HCT116 (cell line): ENCODE data around the gene STK16. TPM values are rescaled to one million over a fixed set of nuclear protein-coding genes. Genes with fewer than 3 reads are reported as not detected.

ENCODE experiments used
- ATAC-seq: fragments of 200-7000 bp; cut with Tn5 transposase; 2 replicates; pipeline ENCODE4 v1.9.1; 2020; ENCODE audit warnings: mild to moderate bottlenecking, moderate library complexity
- BruUV-seq: library from RNA; stranded (reverse); fragments of 400-500 nt; replicated peaks from 2 replicates; lab custom pipeline; 2021; lab: Mats Ljungman, UMichigan
- CTCF ChIA-PET: fragments of 300-600 bp; sonication (Branson Sonifier 250); formaldehyde crosslinking; loops from one replicate; lab custom pipeline; 2021; ENCODE audit warnings: antibody characterized with exemption; lab: Charles Lee
- POLR2A ChIA-PET: fragments of 300-600, 350-600 bp; sonication (Branson Sonifier 250); formaldehyde crosslinking; loops from one replicate; lab custom pipeline; 2021; ENCODE audit warnings: antibody characterized with exemption; lab: Charles Lee
- RAD21 ChIA-PET, 2 experiments: fragments of 300-600 bp; sonication (Branson Sonifier 250); formaldehyde crosslinking; loops; one replicate each; lab custom pipeline; 2023; ENCODE audit warnings: low total read pairs in 2 of 2; ENCODE audit not compliant: uncharacterized antibody in 2 of 2, unreplicated experiment in 2 of 2, low non-redundant PET in 1 of 2; lab: Charles Lee
- DNase-seq: peaks from one replicate; pipeline ENCODE4 v3.0.0-alpha.2; 2010; ENCODE audit warnings: low read depth, low spot score
- H2AFZ ChIP-seq: fragments of 200-600 bp; shearing (Covaris generic), sonication (generic); 2 replicates; pipeline ENCODE4 v1.6.1; 2017; ENCODE audit warnings: low read depth, mixed run types, mixed read lengths, antibody characterized with exemption, low read length; ENCODE audit not compliant: poor library complexity, severe bottlenecking
- H3K27ac ChIP-seq: 2 replicates; pipeline ENCODE4 v1.5.1; 2012; ENCODE audit warnings: low read depth, low read length
- H3K27me3 ChIP-seq: fragments of 200-600 bp; sonication (generic); 2 replicates; pipeline ENCODE4 v1.6.1; 2016; ENCODE audit warnings: mixed run types, low read length, mixed read lengths; ENCODE audit not compliant: insufficient read depth
- H3K36me3 ChIP-seq, 2 experiments: fragments of 200-500 bp in 1 of 2; fragments of 200-600 bp in 1 of 2; sonication (Bioruptor generic) in 1 of 2; sonication (generic) in 1 of 2; 2 replicates each; pipeline versions ENCODE4 v1.5.1 to v1.6.1; 2014 to 2016; ENCODE audit warnings: low read length in 2 of 2, inconsistent platforms in 1 of 2, mixed read lengths in 1 of 2, mixed run types in 1 of 2; ENCODE audit not compliant: insufficient read depth in 2 of 2, control insufficient read depth in 1 of 2
- H3K4me1 ChIP-seq, 2 experiments: fragments of 200-600 bp in 1 of 2; sonication (generic) in 1 of 2; 2 replicates each; pipeline versions ENCODE4 v1.5.1 to v1.6.1; 2012 to 2017; ENCODE audit warnings: low read length in 2 of 2, inconsistent platforms in 1 of 2, mild to moderate bottlenecking in 1 of 2, mixed read lengths in 1 of 2, mixed run types in 1 of 2, moderate library complexity in 1 of 2; ENCODE audit not compliant: insufficient read depth in 2 of 2, control insufficient read depth in 1 of 2
- H3K4me2 ChIP-seq: fragments of 200-600 bp; sonication (generic); 2 replicates; pipeline ENCODE4 v1.6.1; 2017; ENCODE audit warnings: mixed run types, low read length, mixed read lengths
- H3K4me3 ChIP-seq, 2 experiments: fragments of 200-600 bp in 1 of 2; sonication (generic) in 1 of 2; replicated peaks in 1 of 2; 2 replicates each; pipeline ENCODE4 v1.5.1; 2011 to 2016; ENCODE audit warnings: low read length in 2 of 2, control low read depth in 1 of 2, low read depth in 1 of 2, mild to moderate bottlenecking in 1 of 2, mixed read lengths in 1 of 2, mixed run types in 1 of 2
- H3K79me2 ChIP-seq: fragments of 200-600 bp; sonication (generic); 2 replicates; pipeline ENCODE4 v1.6.1; 2017; ENCODE audit warnings: mild to moderate bottlenecking, mixed run types, low read length, moderate library complexity, mixed read lengths; ENCODE audit not compliant: insufficient read depth
- H3K9ac ChIP-seq: fragments of 200-600 bp; sonication (generic); 2 replicates; pipeline ENCODE4 v1.6.1; 2016; ENCODE audit warnings: low read length, mixed read lengths
- H3K9me2 ChIP-seq: fragments of 200-600 bp; sonication (generic), shearing (Covaris generic); 2 replicates; pipeline ENCODE4 v1.6.1; 2017; ENCODE audit warnings: mixed run types, mild to moderate bottlenecking, moderate library complexity; ENCODE audit not compliant: insufficient read depth
- H3K9me3 ChIP-seq, 2 experiments: fragments of 200-500 bp in 1 of 2; fragments of 200-600 bp in 1 of 2; sonication (Bioruptor generic) in 1 of 2; sonication (generic) in 1 of 2; 2 replicates each; pipeline ENCODE4 v1.6.1; 2014 to 2017; ENCODE audit warnings: low read length in 2 of 2, mixed read lengths in 2 of 2, inconsistent platforms in 1 of 2, low read depth in 1 of 2, mild to moderate bottlenecking in 1 of 2, mixed run types in 1 of 2, moderate library complexity in 1 of 2; ENCODE audit not compliant: control insufficient read depth in 1 of 2, insufficient read depth in 1 of 2
- H4K20me1 ChIP-seq: fragments of 200-600 bp; sonication (generic), shearing (Covaris generic); 2 replicates; pipeline ENCODE4 v1.6.1; 2017; ENCODE audit warnings: mixed run types, mild to moderate bottlenecking, moderate library complexity; ENCODE audit not compliant: insufficient read depth
- CBX3 ChIP-seq: IDR thresholded peaks from 2 replicates; pipeline ENCODE4 v1.6.1; 2012; ENCODE audit warnings: low read depth
- CEBPB ChIP-seq: IDR thresholded peaks from 2 replicates; pipeline ENCODE4 v1.6.1; 2012; ENCODE audit warnings: low read depth
- CTCF ChIP-seq, 3 experiments: fragments of 200-600 bp in 1 of 3; sonication (generic) in 1 of 3; IDR thresholded peaks in 2 of 3; conservative IDR thresholded peaks in 1 of 3; 2 replicates each; pipeline ENCODE4 v1.5.1; 2012 to 2017; ENCODE audit warnings: low read depth in 2 of 3, low read length in 2 of 3, antibody characterized with exemption in 1 of 3, borderline replicate concordance in 1 of 3, control low read depth in 1 of 3, mild to moderate bottlenecking in 1 of 3, mixed read lengths in 1 of 3, mixed run types in 1 of 3, moderate library complexity in 1 of 3; ENCODE audit not compliant: insufficient read depth in 1 of 3
- EGR1 ChIP-seq: IDR thresholded peaks from 2 replicates; pipeline ENCODE4 v1.6.1; 2012; ENCODE audit warnings: low read depth
- ELF1 ChIP-seq: IDR thresholded peaks from 2 replicates; pipeline ENCODE4 v1.6.1; 2012; ENCODE audit warnings: low read depth, borderline replicate concordance
- EZH2 ChIP-seq: fragments of 200-600 bp; sonication (generic); IDR thresholded peaks from 2 replicates; pipeline ENCODE4 v1.6.1; 2017; ENCODE audit warnings: antibody characterized with exemption, mixed run types
- FOSL1 ChIP-seq: IDR thresholded peaks from 2 replicates; pipeline ENCODE4 v1.6.1; 2012; ENCODE audit warnings: low read depth
- JUND ChIP-seq: IDR thresholded peaks from 2 replicates; pipeline ENCODE4 v1.6.1; 2012
- MAX ChIP-seq: IDR thresholded peaks from 2 replicates; pipeline ENCODE4 v1.6.1; 2012
- POLR2A ChIP-seq: IDR thresholded peaks from 2 replicates; pipeline ENCODE4 v1.7.0; 2011; ENCODE audit warnings: borderline replicate concordance; ENCODE audit not compliant: insufficient read depth, insufficient read length; ENCODE audit errors: extremely low read depth
- POLR2AphosphoS5 ChIP-seq: IDR thresholded peaks from 2 replicates; pipeline ENCODE4 v1.6.1; 2011; ENCODE audit warnings: mild to moderate bottlenecking, low read depth, low read length, moderate library complexity
- RAD21 ChIP-seq: IDR thresholded peaks from 2 replicates; pipeline ENCODE4 v1.6.1; 2012; ENCODE audit warnings: low read depth, mild to moderate bottlenecking
- SIN3A ChIP-seq: IDR thresholded peaks from 2 replicates; pipeline ENCODE4 v1.6.1; 2012; ENCODE audit warnings: low read depth
- SP1 ChIP-seq: IDR thresholded peaks from 2 replicates; pipeline ENCODE4 v1.6.1; 2012; ENCODE audit warnings: low read depth
- YY1 ChIP-seq: IDR thresholded peaks from 2 replicates; pipeline ENCODE4 v1.6.1; 2011; ENCODE audit warnings: low read length, low read depth, moderate library complexity, mild to moderate bottlenecking; ENCODE audit not compliant: insufficient replicate concordance; ENCODE audit errors: extremely low read depth
- ZBTB33 ChIP-seq: IDR thresholded peaks from 2 replicates; pipeline ENCODE4 v1.6.1; 2011; ENCODE audit warnings: mild to moderate bottlenecking, low read length, moderate library complexity; ENCODE audit not compliant: insufficient replicate concordance; ENCODE audit errors: extremely low read depth
- ZFX ChIP-seq: fragments of 450-650 bp; IDR thresholded peaks from 2 replicates; pipeline ENCODE4 v1.6.1; 2017
- ZNF274 ChIP-seq: fragments of 200-500 bp; sonication (Bioruptor generic); IDR thresholded peaks from 2 replicates; pipeline ENCODE4 v1.6.1; 2014; ENCODE audit warnings: mild to moderate bottlenecking, low read depth, low read length, inconsistent platforms
- intact Hi-C: fragments of 100-400 bp; cut with micrococcal nuclease; formaldehyde crosslinking; loops from 2 replicates; pipeline ENCODE4 v1.10.0; 2022
- total RNA-seq: library from RNA; stranded (reverse); gene quantifications from one replicate; pipeline ENCODE4 v1.2.1, GENCODE V29; 2021; ENCODE audit not compliant: unreplicated experiment
- TF ChIP-seq, protein P1 (sequence below): IDR thresholded peaks from 2 replicates; pipeline ENCODE4 v1.6.1; 2012; ENCODE audit warnings: low read depth

Gene STK16
- total RNA-seq, 1 experiment from 2014 or later, result 31.4 TPM

- TF ChIP-seq, protein P1, sequence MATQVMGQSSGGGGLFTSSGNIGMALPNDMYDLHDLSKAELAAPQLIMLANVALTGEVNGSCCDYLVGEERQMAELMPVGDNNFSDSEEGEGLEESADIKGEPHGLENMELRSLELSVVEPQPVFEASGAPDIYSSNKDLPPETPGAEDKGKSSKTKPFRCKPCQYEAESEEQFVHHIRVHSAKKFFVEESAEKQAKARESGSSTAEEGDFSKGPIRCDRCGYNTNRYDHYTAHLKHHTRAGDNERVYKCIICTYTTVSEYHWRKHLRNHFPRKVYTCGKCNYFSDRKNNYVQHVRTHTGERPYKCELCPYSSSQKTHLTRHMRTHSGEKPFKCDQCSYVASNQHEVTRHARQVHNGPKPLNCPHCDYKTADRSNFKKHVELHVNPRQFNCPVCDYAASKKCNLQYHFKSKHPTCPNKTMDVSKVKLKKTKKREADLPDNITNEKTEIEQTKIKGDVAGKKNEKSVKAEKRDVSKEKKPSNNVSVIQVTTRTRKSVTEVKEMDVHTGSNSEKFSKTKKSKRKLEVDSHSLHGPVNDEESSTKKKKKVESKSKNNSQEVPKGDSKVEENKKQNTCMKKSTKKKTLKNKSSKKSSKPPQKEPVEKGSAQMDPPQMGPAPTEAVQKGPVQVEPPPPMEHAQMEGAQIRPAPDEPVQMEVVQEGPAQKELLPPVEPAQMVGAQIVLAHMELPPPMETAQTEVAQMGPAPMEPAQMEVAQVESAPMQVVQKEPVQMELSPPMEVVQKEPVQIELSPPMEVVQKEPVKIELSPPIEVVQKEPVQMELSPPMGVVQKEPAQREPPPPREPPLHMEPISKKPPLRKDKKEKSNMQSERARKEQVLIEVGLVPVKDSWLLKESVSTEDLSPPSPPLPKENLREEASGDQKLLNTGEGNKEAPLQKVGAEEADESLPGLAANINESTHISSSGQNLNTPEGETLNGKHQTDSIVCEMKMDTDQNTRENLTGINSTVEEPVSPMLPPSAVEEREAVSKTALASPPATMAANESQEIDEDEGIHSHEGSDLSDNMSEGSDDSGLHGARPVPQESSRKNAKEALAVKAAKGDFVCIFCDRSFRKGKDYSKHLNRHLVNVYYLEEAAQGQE, result no peak
- TF ChIP-seq SIN3A (no peak), POLR2AphosphoS5 (no peak), ZNF274 (no peak), ELF1 (no peak), EGR1 (no peak), CBX3 (no peak), RAD21 (no peak), YY1 (no peak)
Observed at GRCh38 chr2:219251656-219252055, 6.4 kb downstream of the STK16 start (continued).

DNA sequence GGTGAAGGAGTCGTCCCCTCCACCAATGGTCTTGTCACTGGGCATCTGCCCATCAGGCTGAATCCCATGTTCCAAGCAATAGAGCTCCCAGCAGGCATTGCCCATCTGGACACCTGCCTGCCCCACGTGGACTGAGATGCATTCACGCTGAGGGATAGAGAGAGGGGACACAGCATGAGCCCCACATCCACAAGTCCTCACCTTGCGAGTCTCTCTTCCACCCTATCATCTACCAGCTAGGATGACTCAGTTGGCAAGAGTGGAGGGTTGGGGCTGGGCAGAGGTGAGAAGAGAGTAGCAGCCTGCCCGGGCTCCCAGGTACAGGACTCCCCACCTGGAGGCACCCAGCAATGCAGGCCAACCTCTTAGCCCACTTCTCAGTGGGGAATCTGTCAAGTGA is 6.8 kb downstream of the STK16 start:
- intact Hi-C loops, result loop anchor here (2.0 kb wide), 1 partner anchor 43 kb away; no protein-coding TSS in a partner anchor
- peaks cover 3% of the 10 kb centered on the region in 2 experiments; a peak in 2 of 4 replicates for H3K36me3 ChIP-seq
- BruUV-seq, result no TSS peak
- H3K9me2 ChIP-seq, result no peaks in the 10 kb centered on the region
- H3K4me2 ChIP-seq, result peak overlapping the region; percentile 97
- H4K20me1 ChIP-seq, result no peaks in the 10 kb centered on the region
- peak overlapping the region; percentile 69 to 84 for H3K4me3 ChIP-seq
- TF ChIP-seq POLR2A (no peak), YY1 (no peak), EZH2 (no peak), SIN3A (no peak), RAD21 (no peak), MAX (no peak), CTCF (IDR thresholded peaks at IDR 0.05 in 2 of 3, conservative IDR thresholded peaks at IDR 0.05 in 1 of 3; ENCODE audit: borderline replicate concordance in 1 of 3, insufficient read depth in 1 of 3, low read depth in 2 of 3, low read length in 2 of 3) (no peak), CEBPB (no peak), CBX3 (no peak), SP1 (no peak), JUND (no peak), ZNF274 (no peak), POLR2AphosphoS5 (no peak), ZBTB33 (no peak), FOSL1 (no peak), ZFX (no peak)
- H2AFZ ChIP-seq, result no peak overlapping the region
- ChIA-PET RAD21 (no interaction called here), POLR2A (interaction anchor here (1.1 to 2.0 kb wide), 3 partner anchors 9 to 27 kb away, joined by 3 to 5 read pairs (median 4); partner anchors contain the start of gene DNAJB2), CTCF (interaction anchor here (0.7 to 2.3 kb wide), 3 partner anchors 26 to 43 kb away, joined by 5 to 8 read pairs (median 6); no protein-coding TSS in a partner anchor)
- H3K9ac ChIP-seq, result peak overlapping the region; percentile 77
- no peaks in the 10 kb centered on the region for H3K9me3 ChIP-seq
- H3K4me1 ChIP-seq, result peaks cover 31 to 63% of the 10 kb centered on the region in 2 experiments
- H3K27me3 ChIP-seq, result peaks cover 5% of the 10 kb centered on the region; the same call in 1 of the 2 replicates
- H3K27ac ChIP-seq, result no peak overlapping the region
- no peak for ATAC-seq
- peaks cover 20% of the 10 kb centered on the region; the same call in 1 of the 2 replicates for H3K79me2 ChIP-seq
- DNase-seq, result no peak
